Spleen (tissue), 7 donors: ENCODE data around the gene LENG8.

Experiments
- POLR2A ChIP-seq, 3 donors: fragments of 450-650 bp; IDR thresholded peaks; one replicate each; pipeline ENCODE4 v1.5.1; 2017; ENCODE audit warnings: antibody characterized with exemption in 3 of 3, mild to moderate bottlenecking in 1 of 3
- TF ChIP-seq, protein P1 (sequence below), 11 experiments: fragments of 200-600 bp in 7 of 11; fragments of 450-650 bp in 4 of 11; sonication (generic) in 4 of 11; IDR thresholded peaks in 8 of 11; conservative IDR thresholded peaks in 3 of 11; 1 replicate in 7 of 11; 2 replicates in 4 of 11; pipeline versions ENCODE4 v1.4.0 to v1.8.0; 2016 to 2021; ENCODE audit warnings: antibody characterized with exemption in 11 of 11, inconsistent platforms in 4 of 11, mild to moderate bottlenecking in 1 of 11
- donor health status: DM: no; HTN: no; CAD: no; lungs with moderate emphysema.
- donor health status: DM: no; HTN: no; CAD: no.
- donor health status: DM: no; HTN: no; CAD: no.

DNA sequence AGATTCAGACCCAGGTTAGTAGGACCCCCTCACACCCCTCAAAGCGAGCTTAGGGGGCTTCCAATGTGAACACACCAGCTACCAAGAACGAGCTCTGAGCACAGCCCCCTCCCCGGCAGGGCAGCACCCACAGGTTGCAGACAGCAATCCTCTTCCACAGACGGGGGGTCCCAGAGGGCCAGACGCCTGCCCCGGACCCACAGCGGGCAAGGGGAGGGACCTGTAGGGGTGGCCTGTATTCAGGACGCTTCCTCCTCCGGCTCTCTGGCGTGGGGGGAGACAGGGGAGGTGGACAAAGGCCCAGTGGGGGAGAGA is 29.0 kb upstream of the LENG8 start:
- no peak for TF ChIP-seq POLR2A (IDR thresholded peaks at IDR 0.05)
- TF ChIP-seq, protein P1, sequence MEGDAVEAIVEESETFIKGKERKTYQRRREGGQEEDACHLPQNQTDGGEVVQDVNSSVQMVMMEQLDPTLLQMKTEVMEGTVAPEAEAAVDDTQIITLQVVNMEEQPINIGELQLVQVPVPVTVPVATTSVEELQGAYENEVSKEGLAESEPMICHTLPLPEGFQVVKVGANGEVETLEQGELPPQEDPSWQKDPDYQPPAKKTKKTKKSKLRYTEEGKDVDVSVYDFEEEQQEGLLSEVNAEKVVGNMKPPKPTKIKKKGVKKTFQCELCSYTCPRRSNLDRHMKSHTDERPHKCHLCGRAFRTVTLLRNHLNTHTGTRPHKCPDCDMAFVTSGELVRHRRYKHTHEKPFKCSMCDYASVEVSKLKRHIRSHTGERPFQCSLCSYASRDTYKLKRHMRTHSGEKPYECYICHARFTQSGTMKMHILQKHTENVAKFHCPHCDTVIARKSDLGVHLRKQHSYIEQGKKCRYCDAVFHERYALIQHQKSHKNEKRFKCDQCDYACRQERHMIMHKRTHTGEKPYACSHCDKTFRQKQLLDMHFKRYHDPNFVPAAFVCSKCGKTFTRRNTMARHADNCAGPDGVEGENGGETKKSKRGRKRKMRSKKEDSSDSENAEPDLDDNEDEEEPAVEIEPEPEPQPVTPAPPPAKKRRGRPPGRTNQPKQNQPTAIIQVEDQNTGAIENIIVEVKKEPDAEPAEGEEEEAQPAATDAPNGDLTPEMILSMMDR (IDR thresholded peaks at IDR 0.05 in 8 of 11, conservative IDR thresholded peaks at IDR 0.05 in 3 of 11), result no peak
